Fibroblast of mammary gland (primary cell): ENCODE data around the gene TMTC1.

Experiments used
- DNase-seq: peaks from one replicate; pipeline ENCODE4 v3.0.0-alpha.2; 2010; ENCODE audit warnings: low read depth
- H3K4me3 ChIP-seq: 2 replicates; pipeline ENCODE4 v1.5.1; 2011; ENCODE audit warnings: low read depth, mild to moderate bottlenecking, low read length, moderate library complexity; ENCODE audit not compliant: control insufficient read depth
- TF ChIP-seq, protein P1 (sequence below): conservative IDR thresholded peaks from 2 replicates; pipeline ENCODE4 v1.5.1; 2011; ENCODE audit warnings: low read depth, low read length, inconsistent platforms; ENCODE audit not compliant: control insufficient read depth, insufficient read depth

The TMTC1 gene

DNA sequence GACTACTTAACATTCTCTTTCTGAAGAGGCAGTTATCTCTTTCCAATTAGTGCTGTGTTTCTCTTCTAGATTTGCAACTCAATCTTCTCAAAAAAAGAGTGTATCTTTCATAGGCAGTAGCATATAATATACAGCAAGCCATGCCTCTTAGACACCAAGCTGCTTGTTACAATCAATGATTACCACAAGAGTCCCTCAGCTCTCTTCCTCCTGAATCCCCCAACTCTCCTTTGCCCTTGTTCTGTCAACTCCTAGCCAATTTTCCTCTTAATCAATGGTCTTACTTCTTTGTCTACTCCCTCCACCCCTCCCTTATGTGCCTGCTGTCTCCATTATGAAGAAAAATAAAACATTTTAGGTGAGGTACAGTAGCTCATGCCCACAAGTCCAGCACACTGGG lies 2.6 kb downstream of the TMTC1 start:
- H3K4me3 ChIP-seq: peak overlapping the region; percentile 91
- no peak for DNase-seq
- TF ChIP-seq, protein P1, sequence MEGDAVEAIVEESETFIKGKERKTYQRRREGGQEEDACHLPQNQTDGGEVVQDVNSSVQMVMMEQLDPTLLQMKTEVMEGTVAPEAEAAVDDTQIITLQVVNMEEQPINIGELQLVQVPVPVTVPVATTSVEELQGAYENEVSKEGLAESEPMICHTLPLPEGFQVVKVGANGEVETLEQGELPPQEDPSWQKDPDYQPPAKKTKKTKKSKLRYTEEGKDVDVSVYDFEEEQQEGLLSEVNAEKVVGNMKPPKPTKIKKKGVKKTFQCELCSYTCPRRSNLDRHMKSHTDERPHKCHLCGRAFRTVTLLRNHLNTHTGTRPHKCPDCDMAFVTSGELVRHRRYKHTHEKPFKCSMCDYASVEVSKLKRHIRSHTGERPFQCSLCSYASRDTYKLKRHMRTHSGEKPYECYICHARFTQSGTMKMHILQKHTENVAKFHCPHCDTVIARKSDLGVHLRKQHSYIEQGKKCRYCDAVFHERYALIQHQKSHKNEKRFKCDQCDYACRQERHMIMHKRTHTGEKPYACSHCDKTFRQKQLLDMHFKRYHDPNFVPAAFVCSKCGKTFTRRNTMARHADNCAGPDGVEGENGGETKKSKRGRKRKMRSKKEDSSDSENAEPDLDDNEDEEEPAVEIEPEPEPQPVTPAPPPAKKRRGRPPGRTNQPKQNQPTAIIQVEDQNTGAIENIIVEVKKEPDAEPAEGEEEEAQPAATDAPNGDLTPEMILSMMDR: no peak

DNA sequence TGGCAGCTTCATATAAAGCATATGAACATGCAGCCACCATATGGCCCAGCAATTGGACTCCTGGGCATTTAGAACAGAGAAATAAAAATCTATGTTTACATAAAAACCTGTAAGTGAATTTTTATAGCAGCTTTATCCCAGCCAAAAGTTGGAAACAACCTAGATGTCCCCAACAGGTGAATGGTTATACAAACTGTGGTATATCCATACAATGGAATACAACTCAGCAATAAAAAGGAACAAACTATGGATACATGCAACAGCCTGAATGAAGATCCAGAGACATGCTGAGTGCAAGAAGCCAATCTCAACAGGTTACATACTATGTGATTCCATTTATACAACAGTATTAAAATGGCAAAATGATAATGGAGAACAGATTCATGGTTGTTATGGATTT lies 3.7 kb downstream of the TMTC1 start:
- no peak overlapping the region for H3K4me3 ChIP-seq
- DNase-seq: no peak
- TF ChIP-seq, protein P1: no peak

DNA sequence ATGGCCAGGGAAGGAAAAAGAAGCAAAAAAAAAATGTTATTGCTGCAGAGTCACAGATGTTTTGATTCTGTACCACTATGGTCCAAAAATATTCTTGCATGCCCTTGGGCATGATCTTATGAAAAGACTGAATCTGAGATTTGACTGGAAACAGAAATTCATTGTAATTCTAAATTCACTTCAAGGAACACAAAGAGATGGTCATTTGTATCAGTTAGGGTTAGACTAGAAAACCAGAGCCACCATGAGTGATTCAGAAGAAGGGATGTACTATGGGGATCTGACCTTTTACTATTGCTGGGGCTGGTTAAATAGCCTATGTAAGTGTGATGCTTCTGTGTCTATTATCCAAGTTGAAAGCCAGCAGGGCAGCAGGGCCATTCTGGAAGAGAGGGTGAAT lies 5.2 kb downstream of the TMTC1 start:
- no peak overlapping the region for H3K4me3 ChIP-seq
- TF ChIP-seq, protein P1: no peak
- DNase-seq: no peak

DNA sequence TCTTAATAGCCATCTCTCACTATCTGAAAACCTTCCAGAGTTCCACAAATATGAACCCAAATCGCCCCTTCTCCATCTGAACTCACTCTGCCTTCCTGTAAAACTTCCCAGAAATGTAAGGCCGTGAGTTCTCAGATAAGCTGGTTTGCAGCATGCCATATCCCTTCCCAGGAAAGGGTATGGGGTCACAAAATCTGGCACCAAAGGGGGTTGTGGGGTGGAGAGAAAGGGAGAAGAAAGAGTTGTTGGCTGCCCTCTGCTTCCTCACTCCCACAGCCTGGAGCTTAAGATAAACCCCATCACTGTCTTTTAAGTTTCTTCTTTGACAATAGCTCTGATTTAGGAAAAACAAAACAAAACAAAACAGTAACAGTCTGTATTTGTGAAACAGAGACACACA lies 10.7 kb downstream of the TMTC1 start:
- TF ChIP-seq, protein P1: no peak
- H3K4me3 ChIP-seq: no peak overlapping the region
- DNase-seq: no peak

DNA sequence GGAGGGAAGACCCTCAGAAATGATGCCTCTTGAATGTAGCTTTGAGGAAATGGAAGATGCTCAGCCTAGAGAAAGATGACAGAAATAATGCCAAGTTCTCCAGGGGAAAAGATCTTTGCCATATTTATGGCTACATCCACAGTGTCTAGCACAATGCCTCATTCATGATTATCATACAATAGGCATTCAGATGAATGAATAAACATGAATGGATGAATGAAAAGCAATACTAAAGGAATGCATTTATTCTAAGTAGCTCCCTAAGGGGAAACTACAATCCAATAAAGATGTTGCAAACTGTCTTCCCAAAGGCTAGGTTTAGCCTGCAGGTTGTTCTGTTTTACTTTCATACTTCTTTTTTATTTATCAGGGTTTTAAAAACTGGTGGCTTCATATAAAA lies 12.0 kb downstream of the TMTC1 start:
- H3K4me3 ChIP-seq: no peak overlapping the region
- TF ChIP-seq, protein P1: no peak
- peak; percentile 48 for DNase-seq

DNA sequence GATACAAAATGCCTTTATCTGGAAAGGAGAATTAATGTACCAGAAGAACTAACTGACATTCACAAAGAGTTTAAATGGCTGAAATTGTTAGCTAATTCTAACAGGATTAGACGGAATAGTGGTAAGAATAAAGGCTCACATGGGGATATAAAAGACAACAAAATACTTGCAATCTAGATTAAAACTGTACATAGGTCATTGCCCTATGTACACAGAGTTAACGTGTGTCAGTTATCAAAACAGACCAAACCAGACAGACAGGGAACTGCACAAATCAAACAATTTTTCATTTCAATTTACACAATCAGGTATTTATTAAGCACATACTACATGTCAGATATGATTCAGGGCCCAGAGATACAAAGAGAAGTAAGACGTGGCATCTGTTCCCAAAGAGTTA lies 12.6 kb downstream of the TMTC1 start:
- TF ChIP-seq, protein P1: no peak
- no peak for DNase-seq
- no peak overlapping the region for H3K4me3 ChIP-seq
